GM19328 (cell line): ENCODE measurements around the gene C10orf62.
"Not testable (repeated sequence)": the region's sequence is repeated elsewhere in the genome, so short reads cannot be mapped to it uniquely, and the experiment has no call there.

Experiments
- ATAC-seq: cut with Tn5 transposase; IDR thresholded peaks from one replicate; pipeline ENCODE4 v1.9.1; 2021; ENCODE audit warnings: mild to moderate bottlenecking, moderate library complexity; ENCODE audit not compliant: unreplicated experiment

The C10orf62 gene

GRCh38 chr10:97627731-97628130 is 38.2 kb downstream of the C10orf62 start:
- no peak for ATAC-seq

DNA sequence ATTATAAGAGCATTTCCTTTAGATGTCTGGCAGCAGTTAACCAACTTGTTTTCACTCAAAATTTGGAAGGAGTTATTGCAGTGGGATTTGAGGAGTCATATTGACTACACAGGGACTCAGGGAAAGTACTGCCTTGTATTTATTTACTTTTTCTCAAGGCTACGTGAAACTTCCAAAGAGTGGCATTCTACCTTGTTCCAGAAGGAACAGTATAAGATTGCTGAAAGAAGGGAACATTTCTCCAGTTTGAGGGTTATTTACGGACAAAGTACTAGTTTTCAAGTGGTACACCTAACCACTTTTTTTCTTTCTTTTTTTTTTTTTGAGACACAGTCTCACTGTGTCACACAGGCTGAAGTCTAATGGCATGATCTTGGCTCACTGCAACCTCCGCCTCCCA is 38.7 kb downstream of the C10orf62 start:
- no peak for ATAC-seq

DNA sequence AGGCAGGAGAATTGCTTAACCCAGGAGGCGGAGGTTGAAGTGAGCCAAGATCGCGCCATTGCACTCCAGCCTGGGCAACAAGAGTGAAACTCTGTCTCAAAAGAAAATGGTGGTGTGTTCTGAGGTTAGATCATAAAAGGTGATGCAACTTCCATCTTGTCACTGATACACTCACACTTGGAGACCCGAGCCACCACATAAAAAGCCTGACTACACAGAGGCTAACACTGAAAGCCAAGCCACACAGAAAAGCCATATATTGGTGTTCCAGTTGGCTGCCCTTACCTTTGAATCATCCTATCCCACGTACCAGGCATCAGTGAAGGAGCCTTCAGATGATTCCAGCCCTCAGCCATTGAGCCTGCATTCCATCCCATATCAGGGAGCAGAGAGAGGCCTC is 39.8 kb downstream of the C10orf62 start:
- no peak for ATAC-seq

- ATAC-seq = no peak
Measured at GRCh38 chr10:97631098-97631497, 41.6 kb downstream of the C10orf62 start.

DNA sequence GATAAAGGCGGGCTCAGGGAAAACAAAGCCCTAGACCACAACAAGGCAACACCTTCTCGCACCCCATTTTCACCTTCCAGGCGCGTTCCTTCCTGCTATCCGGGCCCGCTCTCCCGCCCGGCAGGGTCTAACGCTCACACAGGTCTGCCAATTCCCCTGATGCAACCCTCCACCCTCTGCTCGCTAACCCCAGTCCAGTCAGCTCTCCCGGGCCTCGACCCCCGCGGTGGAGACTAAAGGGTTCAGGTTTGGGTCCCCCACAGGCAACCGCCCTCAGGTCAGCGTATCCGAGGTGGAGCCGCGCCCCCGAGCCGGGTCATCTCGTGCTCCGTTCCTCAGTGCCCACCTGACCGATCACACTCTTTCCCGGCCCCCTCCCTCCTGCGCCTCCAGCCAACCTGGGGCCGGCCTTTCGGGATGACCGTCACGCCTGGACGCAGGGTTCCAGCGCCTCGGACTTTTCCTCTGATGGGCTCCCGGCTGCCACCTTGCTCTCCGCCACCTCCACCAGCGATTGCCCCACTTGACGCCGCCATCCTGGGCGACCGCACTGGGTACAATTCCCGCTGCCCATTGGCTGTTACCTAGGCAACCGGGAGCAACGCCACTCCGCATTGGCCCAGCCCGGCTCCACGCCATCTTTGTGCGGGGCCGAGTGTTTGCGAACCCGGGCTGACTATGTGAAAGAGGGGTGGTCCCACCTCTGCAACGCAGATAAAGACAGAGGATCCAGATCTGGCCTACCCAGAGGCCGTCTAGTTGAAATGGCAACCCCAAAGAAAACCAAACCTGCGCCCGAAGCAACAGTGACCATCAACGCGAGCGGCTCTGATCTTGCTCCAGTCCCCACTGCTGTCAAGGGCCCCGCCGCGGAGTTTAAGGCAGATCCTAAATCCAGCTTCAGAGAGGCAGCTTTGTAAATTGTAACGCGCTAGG is 43.7 kb downstream of the C10orf62 start, which contains the start of gene MORN4:
TSS of gene MORN4 (minus strand) at position 552 of the 936 bp plus-strand sequence. CDS start 13,847 bp downstream, outside the sequence.
- ATAC-seq = peak; percentile 99

GRCh38 chr10:97633921-97634320 is 44.4 kb downstream of the C10orf62 start:
- no peak for ATAC-seq

GRCh38 chr10:97635577-97635976 is 46.1 kb downstream of the C10orf62 start:
- no peak for ATAC-seq

DNA sequence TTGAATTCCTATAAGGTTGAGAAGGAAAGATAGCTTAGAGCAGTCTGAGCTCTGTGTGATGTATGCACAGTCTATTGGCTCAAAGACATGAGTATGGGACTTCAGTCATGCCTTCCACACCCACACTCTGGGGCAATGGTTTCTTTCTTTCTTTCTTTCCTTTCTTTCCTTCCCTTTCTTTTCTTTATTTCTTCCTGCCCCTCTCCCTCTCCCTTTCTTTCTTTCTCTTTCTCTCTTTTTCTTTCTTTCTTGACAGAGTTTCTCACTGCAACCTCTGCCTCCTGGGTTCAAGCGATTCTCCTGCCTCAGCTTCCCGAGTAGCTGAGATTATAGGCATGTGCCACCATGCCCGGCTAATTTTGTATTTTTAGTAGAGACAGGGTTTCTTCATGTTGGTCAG is 49.6 kb downstream of the C10orf62 start:
- not testable (repeated sequence) for ATAC-seq

- peak; percentile 99 for ATAC-seq
Measured at GRCh38 chr10:97640174-97640867, 50.8 kb downstream of the C10orf62 start, which contains the start of gene PI4K2A. TSS of gene PI4K2A (plus strand) at chr10:97640671. CDS start at chr10:97640743, 72 bp downstream.
